SK-N-SH (cell line): ENCODE data around the gene ZCCHC3. TPM values are rescaled to one million over a fixed set of nuclear protein-coding genes. Genes with fewer than 3 reads are reported as not detected.

ENCODE experiments used
- CTCF ChIA-PET: fragments of 300-600, 350-600 bp; formaldehyde crosslinking; extraction: SDS; loops from one replicate; lab custom pipeline; 2021; lab: Yijun Ruan, JAX
- POLR2A ChIA-PET: fragments of 350-600 bp; sonication (Branson Sonifier 250); formaldehyde crosslinking; extraction: SDS; loops from one replicate; lab custom pipeline; 2020; ENCODE audit warnings: antibody characterized with exemption, inconsistent platforms; lab: Yijun Ruan, JAX
- DNase-seq: peaks from one replicate; pipeline ENCODE4 v3.0.0; 2012
- H2AFZ ChIP-seq: fragments of 200-600 bp; sonication (generic); 2 replicates; pipeline ENCODE4 v1.8.1; 2016; ENCODE audit warnings: antibody characterized with exemption, mild to moderate bottlenecking, low read depth
- H3F3A ChIP-seq: fragments of 200-600 bp; sonication (generic); replicated peaks from 2 replicates; pipeline ENCODE3; 2016; ENCODE audit warnings: antibody characterized with exemption, mild to moderate bottlenecking; ENCODE audit not compliant: insufficient read depth
- H3K27ac ChIP-seq, 2 experiments: fragments of 200-500 bp in 1 of 2; fragments of 200-600 bp in 1 of 2; sonication (Bioruptor generic) in 1 of 2; sonication (generic), shearing (Covaris generic) in 1 of 2; 2 replicates each; pipeline versions ENCODE4 v1.5.1 to v1.6.1; 2014 to 2016; ENCODE audit warnings: low read depth in 2 of 2, inconsistent platforms in 1 of 2, low read length in 1 of 2, mild to moderate bottlenecking in 1 of 2, mixed read lengths in 1 of 2
- H3K27me3 ChIP-seq: fragments of 200-600 bp; sonication (generic), shearing (Covaris generic); 2 replicates; pipeline ENCODE4 v1.6.1; 2016; ENCODE audit warnings: mixed run types; ENCODE audit not compliant: insufficient read depth
- H3K36me3 ChIP-seq, 2 experiments: fragments of 200-500 bp in 1 of 2; fragments of 200-600 bp in 1 of 2; sonication (Bioruptor generic) in 1 of 2; sonication (generic) in 1 of 2; replicated peaks in 1 of 2; 2 replicates each; pipeline versions ENCODE3 to v1.5.1; 2014 to 2016; ENCODE audit warnings: low read length in 1 of 2, mild to moderate bottlenecking in 1 of 2; ENCODE audit not compliant: insufficient read depth in 2 of 2, control insufficient read depth in 1 of 2
- H3K4me1 ChIP-seq, 2 experiments: fragments of 200-500 bp in 1 of 2; fragments of 200-600 bp in 1 of 2; sonication (Bioruptor generic) in 1 of 2; sonication (generic), shearing (Covaris generic) in 1 of 2; 2 replicates each; pipeline versions ENCODE4 v1.5.1 to v1.6.1; 2014 to 2016; ENCODE audit warnings: low read depth in 1 of 2, low read length in 1 of 2, mixed run types in 1 of 2; ENCODE audit not compliant: insufficient read depth in 2 of 2, control insufficient read depth in 1 of 2
- H3K4me2 ChIP-seq: fragments of 200-600 bp; sonication (generic), shearing (Covaris generic); 2 replicates; pipeline ENCODE4 v1.6.1; 2017; ENCODE audit warnings: mixed run types
- H3K4me3 ChIP-seq, 2 experiments: fragments of 200-500 bp in 1 of 2; fragments of 200-600 bp in 1 of 2; sonication (Bioruptor generic) in 1 of 2; sonication (generic), shearing (Covaris generic) in 1 of 2; 2 replicates each; pipeline versions ENCODE4 v1.5.1 to v1.8.1; 2014 to 2016; ENCODE audit warnings: low read depth in 2 of 2, inconsistent platforms in 1 of 2, low read length in 1 of 2, mild to moderate bottlenecking in 1 of 2, mixed read lengths in 1 of 2, moderate library complexity in 1 of 2
- H3K79me2 ChIP-seq: fragments of 200-600 bp; sonication (generic); 2 replicates; pipeline ENCODE4 v1.8.1; 2017; ENCODE audit warnings: mild to moderate bottlenecking; ENCODE audit not compliant: insufficient read depth
- H3K9ac ChIP-seq: fragments of 200-600 bp; sonication (generic); 2 replicates; pipeline ENCODE4 v1.6.1; 2017; ENCODE audit warnings: mixed run types
- H3K9me2 ChIP-seq: fragments of 200-600 bp; sonication (generic); 2 replicates; pipeline ENCODE4 v1.6.1; 2017; ENCODE audit warnings: mixed run types
- H3K9me3 ChIP-seq: fragments of 200-600 bp; sonication (generic); 2 replicates; pipeline ENCODE4 v1.6.1; 2017; ENCODE audit warnings: mixed run types, mild to moderate bottlenecking, moderate library complexity
- H4K20me1 ChIP-seq: fragments of 200-600 bp; sonication (generic); 2 replicates; pipeline ENCODE4 v1.6.1; 2017; ENCODE audit warnings: mild to moderate bottlenecking, mixed run types; ENCODE audit not compliant: insufficient read depth
- ELF1 ChIP-seq: IDR thresholded peaks from 2 replicates; pipeline ENCODE4 v1.4.0; 2012
- FOXJ3 ChIP-seq: sonication (generic); formaldehyde crosslinking; IDR thresholded peaks from 2 replicates; pipeline ENCODE4 v1.5.1; 2020; ENCODE audit warnings: mild to moderate bottlenecking, missing genetic modification reagents
- FOXM1 ChIP-seq: IDR thresholded peaks from 2 replicates; pipeline ENCODE4 v1.4.0; 2012; ENCODE audit warnings: low read depth, mild to moderate bottlenecking
- GABPA ChIP-seq: IDR thresholded peaks from 2 replicates; pipeline ENCODE4 v1.4.0; 2012; ENCODE audit warnings: low read depth, mild to moderate bottlenecking
- GATA2 ChIP-seq: sonication (generic); formaldehyde crosslinking; IDR thresholded peaks from 2 replicates; pipeline ENCODE4 v1.5.0; 2020; ENCODE audit warnings: mild to moderate bottlenecking, missing genetic modification reagents
- MXI1 ChIP-seq: IDR thresholded peaks from 2 replicates; pipeline ENCODE4 v1.6.1; 2012; ENCODE audit warnings: mild to moderate bottlenecking, low read depth, low read length, improper control_type of control experiment
- POLR2AphosphoS5 ChIP-seq: IDR thresholded peaks from 2 replicates; pipeline ENCODE4 v1.6.1; 2012; ENCODE audit warnings: low read depth, low read length
- SIN3A ChIP-seq: IDR thresholded peaks from 2 replicates; pipeline ENCODE4 v1.6.1; 2012; ENCODE audit warnings: low read depth, mild to moderate bottlenecking, low read length, moderate library complexity, borderline replicate concordance
- TAF1 ChIP-seq: IDR thresholded peaks from 2 replicates; pipeline ENCODE4 v1.6.1; 2012; ENCODE audit warnings: low read depth, mild to moderate bottlenecking, low read length, moderate library complexity, borderline replicate concordance
- TCF12 ChIP-seq: IDR thresholded peaks from 2 replicates; pipeline ENCODE4 v1.4.0; 2012
- YY1 ChIP-seq: IDR thresholded peaks from 2 replicates; pipeline ENCODE4 v1.4.0; 2012; ENCODE audit warnings: low read depth, mild to moderate bottlenecking
- WGBS: methylation state at CpG from one replicate; pipeline ENCODE4 v1.1.6; 2017; ENCODE audit warnings: low lambda C conversion rate; 5-methylcytosine and 5-hydroxymethylcytosine counted together
- polyA plus RNA-seq, 3 experiments: library from polyadenylated mRNA; depleted of rRNA; stranded (reverse); fragments of >200 nt; gene quantifications; 2 replicates each; pipeline ENCODE4 v1.2.3, GENCODE V29; 2012
- TF ChIP-seq, protein P1 (sequence below): IDR thresholded peaks from 2 replicates; pipeline ENCODE4 v1.4.0; 2012; ENCODE audit warnings: low read depth
- TF ChIP-seq, protein P2 (sequence below): IDR thresholded peaks from 2 replicates; pipeline ENCODE4 v1.4.0; 2012; ENCODE audit warnings: low read depth, borderline replicate concordance
- TF ChIP-seq, protein P3 (sequence below): fragments of 150-350 bp; IDR thresholded peaks from 2 replicates; pipeline ENCODE4 v1.6.1; 2017; ENCODE audit warnings: antibody characterized with exemption, low read length, low read depth, borderline replicate concordance
- TF ChIP-seq, protein P4 (sequence below): IDR thresholded peaks from 2 replicates; pipeline ENCODE4; 2012

Gene ZCCHC3
- polyA plus RNA-seq, 1 of the 3 experiments (the other 2 are of a cell fraction), result 9.5 TPM

DNA sequence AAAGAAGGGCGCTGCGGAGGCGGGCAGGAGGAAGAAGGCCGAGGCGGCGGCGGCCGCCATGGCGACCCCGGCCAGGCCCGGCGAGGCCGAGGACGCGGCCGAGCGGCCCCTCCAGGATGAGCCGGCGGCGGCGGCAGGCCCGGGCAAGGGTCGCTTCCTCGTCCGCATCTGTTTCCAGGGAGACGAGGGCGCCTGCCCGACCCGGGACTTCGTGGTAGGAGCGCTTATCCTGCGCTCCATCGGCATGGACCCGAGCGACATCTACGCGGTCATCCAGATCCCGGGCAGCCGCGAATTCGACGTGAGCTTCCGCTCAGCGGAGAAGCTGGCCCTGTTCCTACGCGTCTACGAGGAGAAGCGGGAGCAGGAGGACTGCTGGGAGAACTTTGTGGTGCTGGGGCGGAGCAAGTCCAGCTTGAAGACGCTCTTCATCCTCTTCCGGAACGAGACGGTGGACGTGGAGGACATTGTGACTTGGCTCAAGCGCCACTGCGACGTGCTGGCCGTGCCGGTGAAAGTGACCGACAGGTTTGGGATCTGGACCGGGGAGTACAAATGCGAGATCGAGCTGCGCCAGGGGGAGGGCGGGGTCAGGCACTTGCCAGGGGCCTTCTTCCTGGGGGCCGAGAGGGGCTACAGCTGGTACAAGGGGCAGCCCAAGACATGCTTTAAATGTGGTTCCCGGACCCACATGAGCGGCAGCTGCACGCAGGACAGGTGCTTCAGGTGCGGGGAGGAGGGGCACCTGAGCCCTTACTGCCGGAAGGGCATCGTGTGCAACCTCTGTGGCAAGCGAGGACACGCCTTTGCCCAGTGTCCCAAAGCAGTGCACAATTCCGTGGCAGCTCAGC lies 780 bp downstream of the ZCCHC3 start:
- WGBS, result under 1% methylated on average over 36 of the region's 75 CpGs
- CTCF ChIA-PET, result interaction anchor here (1.0 to 3.3 kb wide), 4 partner anchors 11 to 33 kb away, joined by 3 to 23 read pairs (median 10); partner anchors contain the start of gene SOX12

More for the DNA sequence above, 780 bp downstream of the ZCCHC3 start:
- no peaks in the 10 kb centered on the region for H3K27me3 ChIP-seq
- peak overlapping the region; percentile 87 to 93 for H3K4me3 ChIP-seq
- POLR2A ChIA-PET, result interaction anchor here (1.3 to 4.8 kb wide), 4 partner anchors 12 to 49 kb away, joined by 6 to 29 read pairs (median 10); partner anchors contain the start of genes NRSN2 and SOX12
- no peaks in the 10 kb centered on the region for H3K9me2 ChIP-seq
- peaks cover 34% of the 10 kb centered on the region for H3K79me2 ChIP-seq
- DNase-seq, result peak; percentile 65
- peaks cover 20 to 24% of the 10 kb centered on the region in 2 experiments for H3K4me1 ChIP-seq
- peaks cover 16% of the 10 kb centered on the region for H3F3A ChIP-seq
- H3K9me3 ChIP-seq, result no peaks in the 10 kb centered on the region
- H3K36me3 ChIP-seq, result peaks cover 15 to 20% of the 10 kb centered on the region in 2 experiments
- TF ChIP-seq, protein P1, sequence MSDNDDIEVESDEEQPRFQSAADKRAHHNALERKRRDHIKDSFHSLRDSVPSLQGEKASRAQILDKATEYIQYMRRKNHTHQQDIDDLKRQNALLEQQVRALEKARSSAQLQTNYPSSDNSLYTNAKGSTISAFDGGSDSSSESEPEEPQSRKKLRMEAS, result no peak; the same call in 1 of the 2 replicates
- TF ChIP-seq, protein P2, sequence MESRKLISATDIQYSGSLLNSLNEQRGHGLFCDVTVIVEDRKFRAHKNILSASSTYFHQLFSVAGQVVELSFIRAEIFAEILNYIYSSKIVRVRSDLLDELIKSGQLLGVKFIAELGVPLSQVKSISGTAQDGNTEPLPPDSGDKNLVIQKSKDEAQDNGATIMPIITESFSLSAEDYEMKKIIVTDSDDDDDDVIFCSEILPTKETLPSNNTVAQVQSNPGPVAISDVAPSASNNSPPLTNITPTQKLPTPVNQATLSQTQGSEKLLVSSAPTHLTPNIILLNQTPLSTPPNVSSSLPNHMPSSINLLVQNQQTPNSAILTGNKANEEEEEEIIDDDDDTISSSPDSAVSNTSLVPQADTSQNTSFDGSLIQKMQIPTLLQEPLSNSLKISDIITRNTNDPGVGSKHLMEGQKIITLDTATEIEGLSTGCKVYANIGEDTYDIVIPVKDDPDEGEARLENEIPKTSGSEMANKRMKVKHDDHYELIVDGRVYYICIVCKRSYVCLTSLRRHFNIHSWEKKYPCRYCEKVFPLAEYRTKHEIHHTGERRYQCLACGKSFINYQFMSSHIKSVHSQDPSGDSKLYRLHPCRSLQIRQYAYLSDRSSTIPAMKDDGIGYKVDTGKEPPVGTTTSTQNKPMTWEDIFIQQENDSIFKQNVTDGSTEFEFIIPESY, result no peak
- no peak for TF ChIP-seq GATA2 (CRISPR knock-in tag)
- TF ChIP-seq, protein P3, sequence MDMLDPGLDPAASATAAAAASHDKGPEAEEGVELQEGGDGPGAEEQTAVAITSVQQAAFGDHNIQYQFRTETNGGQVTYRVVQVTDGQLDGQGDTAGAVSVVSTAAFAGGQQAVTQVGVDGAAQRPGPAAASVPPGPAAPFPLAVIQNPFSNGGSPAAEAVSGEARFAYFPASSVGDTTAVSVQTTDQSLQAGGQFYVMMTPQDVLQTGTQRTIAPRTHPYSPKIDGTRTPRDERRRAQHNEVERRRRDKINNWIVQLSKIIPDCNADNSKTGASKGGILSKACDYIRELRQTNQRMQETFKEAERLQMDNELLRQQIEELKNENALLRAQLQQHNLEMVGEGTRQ, result no peak
- TF ChIP-seq, protein P4, sequence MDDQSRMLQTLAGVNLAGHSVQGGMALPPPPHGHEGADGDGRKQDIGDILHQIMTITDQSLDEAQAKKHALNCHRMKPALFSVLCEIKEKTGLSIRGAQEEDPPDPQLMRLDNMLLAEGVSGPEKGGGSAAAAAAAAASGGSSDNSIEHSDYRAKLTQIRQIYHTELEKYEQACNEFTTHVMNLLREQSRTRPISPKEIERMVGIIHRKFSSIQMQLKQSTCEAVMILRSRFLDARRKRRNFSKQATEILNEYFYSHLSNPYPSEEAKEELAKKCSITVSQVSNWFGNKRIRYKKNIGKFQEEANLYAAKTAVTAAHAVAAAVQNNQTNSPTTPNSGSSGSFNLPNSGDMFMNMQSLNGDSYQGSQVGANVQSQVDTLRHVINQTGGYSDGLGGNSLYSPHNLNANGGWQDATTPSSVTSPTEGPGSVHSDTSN, result no peak
- no peak; the same call in 1 of the 2 replicates for TF ChIP-seq FOXM1
- peak; percentile 24; the same call in 1 of the 2 replicates for TF ChIP-seq GABPA
- peak; percentile 20; the same call in 1 of the 2 replicates for TF ChIP-seq FOXJ3
- TF ChIP-seq TCF12, result no peak
- TF ChIP-seq MXI1, result 0 out of 2 replicates have a peak, but pooled peaks have one; percentile 8
- TF ChIP-seq POLR2AphosphoS5, result peak; percentile 64
- TF ChIP-seq ELF1, result no peak
- TF ChIP-seq SIN3A, result 0 out of 2 replicates have a peak, but pooled peaks have one; percentile 10
- TF ChIP-seq TAF1, result 0 out of 2 replicates have a peak, but pooled peaks have one; percentile 19
- peak; percentile 11; the same call in 1 of the 2 replicates for TF ChIP-seq YY1
- peak overlapping the region; percentile 19; the same call in 1 of the 2 replicates for H2AFZ ChIP-seq
- H3K27ac ChIP-seq, result peak overlapping the region; percentile 86 to 95
- H4K20me1 ChIP-seq, result peaks cover 16% of the 10 kb centered on the region
- peak overlapping the region; percentile 95 for H3K9ac ChIP-seq
- peak overlapping the region; percentile 86 for H3K4me2 ChIP-seq
